Fibroblast of skin of back (primary cell): ENCODE data around the gene PTGIR.

ENCODE experiments used
- DNase-seq: peaks from one replicate; pipeline ENCODE4 v3.0.0-alpha.2; 2013

The PTGIR gene

DNA sequence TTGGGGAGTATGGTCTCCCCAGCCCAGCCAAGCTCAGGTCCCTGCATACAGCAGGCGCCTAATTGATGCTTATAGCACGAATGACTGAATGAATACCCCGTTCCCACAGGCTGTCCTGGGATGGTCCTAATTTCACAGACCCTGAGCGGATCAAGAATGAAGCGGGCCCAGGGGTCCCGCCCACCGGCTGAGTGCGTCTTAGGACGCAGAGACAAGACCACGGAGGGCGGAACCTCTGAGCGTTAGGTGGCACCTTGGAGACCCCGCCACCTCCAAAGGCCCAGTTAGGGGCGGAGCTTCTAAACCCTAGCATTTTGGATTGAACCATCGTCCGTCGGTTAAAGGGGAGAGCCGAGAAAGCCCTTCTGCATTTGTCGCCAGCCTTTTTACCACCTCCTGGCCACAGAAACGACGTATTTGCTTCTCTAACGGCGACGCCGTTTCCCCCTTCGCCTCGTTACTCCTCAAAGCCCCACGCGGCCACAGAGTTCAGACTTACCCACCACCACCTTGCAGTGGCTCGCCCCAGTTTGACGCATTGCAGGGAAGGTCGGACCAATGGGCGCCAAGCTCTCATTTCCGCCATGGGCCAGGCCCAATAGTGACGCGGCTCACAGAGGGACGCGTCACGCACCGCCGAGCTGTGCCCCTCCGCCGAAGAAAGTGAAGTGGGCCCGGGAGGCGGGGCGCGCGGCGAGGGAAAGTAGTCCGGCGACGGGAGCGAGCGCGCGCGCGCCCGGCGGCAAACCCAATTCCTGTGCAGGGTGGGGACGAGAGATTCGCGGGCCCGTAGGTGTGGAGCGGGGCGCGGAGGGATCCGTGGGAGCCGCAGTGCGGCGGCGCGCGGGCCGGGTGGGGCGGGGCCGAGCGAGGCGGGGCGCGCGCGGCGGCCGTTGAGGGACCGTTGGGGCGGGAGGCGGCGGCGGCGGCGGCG lies 24.2 kb downstream of the PTGIR start:
- peak; percentile 96 for DNase-seq

DNA sequence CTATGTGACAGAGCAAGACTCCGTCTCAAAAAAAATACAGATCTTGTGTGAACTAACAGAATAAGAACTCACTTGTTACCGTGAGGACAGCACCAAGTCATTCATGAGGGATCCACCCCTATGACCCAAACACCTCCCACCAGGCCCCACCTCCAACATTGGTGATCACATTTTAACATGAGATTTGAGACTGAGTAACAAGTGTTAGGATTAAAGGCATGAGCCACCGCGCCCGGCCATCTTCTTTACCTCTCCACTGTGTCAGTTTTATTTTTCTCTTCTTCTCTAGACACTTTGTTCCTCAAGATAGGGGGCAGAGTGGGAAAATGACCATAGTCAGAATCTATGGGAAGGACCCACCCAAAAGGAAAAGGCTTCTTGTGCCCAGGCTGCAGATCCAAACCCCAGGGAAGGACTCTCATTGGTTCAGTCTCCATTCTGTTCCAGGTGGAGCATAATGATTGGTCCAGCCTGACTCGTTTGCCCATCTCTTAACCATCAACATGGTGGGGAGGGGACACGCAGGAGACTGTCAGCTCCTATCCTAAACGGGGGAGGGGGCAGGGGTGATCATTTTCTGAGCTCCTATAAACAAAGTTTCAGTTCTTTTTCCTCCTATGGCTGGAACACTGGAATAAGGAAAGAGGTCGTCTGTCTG lies 25.0 kb downstream of the PTGIR start:
- DNase-seq, result no peak

DNA sequence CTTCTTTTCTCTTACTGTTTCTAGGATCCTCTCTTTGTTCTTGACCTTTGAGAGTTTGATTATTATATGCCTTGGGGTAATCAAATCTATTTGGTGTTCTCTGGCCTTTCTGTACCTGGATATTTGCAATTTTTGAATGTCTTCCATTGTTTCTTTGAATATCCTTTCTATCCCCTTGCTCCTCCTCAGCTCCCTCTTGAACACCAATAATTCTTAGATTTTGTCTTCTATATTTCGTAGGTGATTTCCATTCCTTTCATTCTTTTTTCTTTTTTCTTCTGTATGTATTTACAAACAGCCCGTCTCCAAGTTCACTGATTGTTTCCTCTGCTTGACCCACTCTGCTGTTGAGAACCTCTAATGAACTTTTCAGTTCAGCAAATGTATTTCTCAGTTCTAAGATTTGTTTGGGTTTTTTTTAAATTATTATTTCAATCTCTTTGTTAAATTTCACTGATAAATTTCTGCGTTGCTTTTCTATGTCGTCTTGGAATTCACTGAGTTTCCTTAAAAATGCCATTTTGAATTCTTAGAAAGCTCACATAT lies 26.4 kb downstream of the PTGIR start:
- DNase-seq, result no peak

DNA sequence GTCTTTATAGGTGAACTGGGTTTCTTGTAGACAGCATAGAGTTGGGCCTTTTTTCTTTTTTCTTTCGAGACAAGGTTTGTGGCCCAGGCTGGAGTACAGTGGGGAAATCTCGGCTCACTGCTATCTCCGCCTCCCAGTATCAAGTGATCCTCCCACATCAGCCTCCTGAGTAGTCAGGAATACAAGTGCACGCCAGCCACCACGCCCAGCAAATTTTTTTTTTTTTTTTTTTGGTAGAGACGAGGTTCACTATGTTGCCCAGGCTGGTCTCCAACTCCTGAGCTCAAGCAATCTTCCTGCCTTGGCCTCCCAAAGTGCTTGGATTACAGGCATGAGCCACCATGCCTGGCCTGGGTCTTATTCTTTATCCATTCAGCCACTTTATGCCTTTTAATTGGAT lies 28.9 kb downstream of the PTGIR start:
- no peak for DNase-seq

DNA sequence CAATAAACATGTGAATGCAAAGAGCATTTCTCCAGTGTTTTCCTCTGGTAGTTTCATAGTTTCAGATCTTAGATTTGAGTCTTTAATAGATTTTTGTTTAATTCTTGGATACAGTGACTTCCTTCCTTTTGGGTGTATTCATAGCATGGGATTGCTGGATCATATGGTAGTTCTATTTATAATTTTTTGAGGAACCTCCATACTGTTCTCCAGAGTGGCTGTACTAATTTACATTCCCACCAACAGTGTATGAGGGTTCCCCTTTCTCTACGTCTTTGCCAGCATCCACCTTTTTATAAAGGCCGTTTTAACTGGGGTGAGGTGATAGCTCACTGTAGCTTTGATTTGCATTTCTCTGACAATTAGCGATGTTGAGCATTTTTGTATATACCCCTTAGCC lies 33.0 kb downstream of the PTGIR start:
- DNase-seq, result no peak

DNA sequence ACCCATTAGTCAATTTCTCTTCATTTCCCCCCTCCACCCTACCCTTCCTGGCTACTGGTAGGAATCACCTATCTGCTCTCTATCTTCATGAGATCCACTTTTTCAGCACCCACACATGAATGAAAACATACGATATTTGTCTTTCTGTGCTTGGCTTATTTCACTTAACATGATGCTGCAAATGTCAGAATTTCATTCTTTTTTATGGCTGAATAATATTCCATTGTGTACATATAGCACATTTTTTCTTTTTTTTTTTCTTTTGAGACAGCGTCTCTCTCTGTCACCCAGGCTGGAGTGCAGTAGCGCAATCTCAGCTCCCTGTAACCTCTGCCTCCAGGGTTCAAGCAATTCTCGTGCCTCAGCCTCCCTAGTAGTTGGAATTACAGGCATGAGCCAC lies 33.6 kb downstream of the PTGIR start:
- DNase-seq, result no peak

DNA sequence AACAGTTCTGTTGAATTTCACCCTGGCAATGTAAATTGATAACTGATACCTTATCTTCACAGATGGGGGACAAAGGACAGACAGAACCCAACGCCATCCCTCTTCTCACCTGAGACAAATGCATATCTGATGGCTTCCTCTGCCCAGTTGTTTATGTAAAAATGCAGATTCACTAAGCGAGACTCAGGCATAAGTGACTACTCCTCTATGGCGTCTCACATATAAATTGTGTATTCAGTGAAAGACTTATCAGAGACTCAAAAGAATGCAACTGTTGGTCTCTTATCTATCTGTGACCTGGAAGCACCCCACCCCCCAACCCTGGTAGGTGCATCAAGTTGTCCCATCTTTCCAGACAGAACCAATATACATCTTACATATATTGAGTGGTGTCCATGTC lies 37.0 kb downstream of the PTGIR start:
- no peak for DNase-seq

DNA sequence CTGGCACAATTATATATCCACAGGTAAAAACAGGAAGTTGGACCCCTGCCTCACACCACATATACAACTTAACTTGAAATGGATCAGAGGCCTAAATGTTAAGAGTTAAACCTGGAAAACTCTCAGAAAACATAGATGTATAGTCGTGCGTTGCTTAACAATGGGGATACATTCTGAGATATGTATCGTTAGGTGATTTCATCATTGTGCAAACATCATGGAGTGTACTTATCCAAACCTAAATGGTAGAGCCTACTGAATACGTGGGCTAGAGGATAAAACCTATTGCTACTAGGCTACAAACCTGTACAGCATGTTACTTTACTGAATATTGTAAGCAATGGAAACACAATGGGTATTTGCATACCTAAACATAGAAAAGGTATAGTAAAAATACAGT lies 38.6 kb downstream of the PTGIR start:
- DNase-seq, result no peak

DNA sequence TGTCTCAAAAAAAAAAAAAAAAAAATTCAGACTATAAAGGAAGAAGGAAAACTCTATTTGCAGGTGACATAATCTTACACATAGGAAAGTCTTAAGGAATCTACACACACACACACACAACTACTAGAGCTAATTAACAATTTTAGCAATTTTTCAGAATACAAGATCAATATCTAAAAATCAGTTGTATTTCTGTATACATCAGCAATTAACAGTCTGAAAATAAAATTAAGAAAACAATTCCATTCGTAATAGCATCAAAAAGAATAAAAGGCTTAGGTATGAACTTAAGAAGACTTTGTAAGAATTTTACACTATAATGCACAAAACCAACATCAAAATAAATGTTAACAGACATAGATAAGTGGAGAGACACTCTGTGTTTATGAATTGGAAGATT lies 39.4 kb downstream of the PTGIR start:
- no peak for DNase-seq

DNA sequence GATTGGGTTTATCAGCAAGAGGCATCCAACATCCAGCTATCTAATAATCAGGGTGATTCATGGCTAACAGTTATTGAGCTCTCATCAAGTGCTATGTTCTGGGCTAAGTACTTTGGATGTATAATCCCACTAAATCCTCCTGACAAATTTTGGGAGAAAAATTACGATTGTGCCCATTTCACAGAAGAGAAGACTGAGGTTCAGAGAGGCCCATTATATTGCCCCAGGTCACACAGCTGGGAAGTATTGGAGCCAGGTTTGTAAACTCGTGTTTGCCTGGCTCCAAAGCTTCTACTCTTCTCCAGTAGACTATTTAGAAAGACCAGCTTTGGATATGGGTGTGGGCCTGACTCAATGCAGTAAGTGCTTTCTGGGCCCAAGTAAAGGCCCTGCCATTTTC lies 44.6 kb downstream of the PTGIR start:
- DNase-seq, result no peak

DNA sequence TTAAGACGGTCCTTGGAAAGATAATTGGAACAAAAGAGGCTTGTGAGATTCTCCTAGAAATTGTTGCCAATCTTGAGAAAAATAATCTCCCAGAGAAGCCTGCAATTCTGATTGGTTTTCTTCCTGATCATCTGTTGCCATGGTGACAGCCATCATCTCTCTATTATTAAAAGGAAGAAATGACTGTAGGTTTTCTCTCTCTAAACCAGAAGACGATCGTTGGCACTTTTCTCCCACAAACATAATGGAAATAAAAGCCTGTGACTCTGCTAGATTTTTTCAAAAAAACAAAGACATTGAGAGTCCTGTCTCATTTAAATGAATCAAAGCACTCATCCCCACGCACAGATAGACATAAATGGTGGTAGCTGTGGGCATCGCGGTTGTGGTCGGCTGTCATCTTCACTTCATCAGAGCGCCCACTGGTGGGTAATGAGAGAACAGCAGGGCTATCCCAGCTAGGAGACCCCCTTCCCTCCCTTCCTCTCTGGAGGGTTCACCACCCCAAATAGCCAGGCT lies 45.5 kb downstream of the PTGIR start:
- DNase-seq, result no peak

DNA sequence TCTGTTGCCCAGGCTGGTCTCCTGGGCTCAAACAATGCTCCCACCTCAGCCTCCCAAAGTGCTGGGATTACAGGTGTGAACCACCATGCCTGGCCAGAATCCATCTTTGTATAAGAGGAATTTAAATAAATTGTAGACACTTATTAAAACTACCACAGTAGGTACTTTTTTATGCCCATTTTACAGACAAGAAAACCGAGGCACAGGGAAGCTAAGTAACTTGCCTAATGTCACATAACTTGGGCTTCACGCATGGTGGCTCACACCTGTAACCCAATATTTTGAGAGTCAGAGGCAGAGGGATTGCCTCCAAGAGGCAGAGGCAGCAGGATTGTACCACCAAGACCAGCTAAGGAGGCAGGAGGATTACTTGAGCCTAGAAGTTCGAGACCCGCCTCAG lies 46.4 kb downstream of the PTGIR start:
- DNase-seq, result no peak

DNA sequence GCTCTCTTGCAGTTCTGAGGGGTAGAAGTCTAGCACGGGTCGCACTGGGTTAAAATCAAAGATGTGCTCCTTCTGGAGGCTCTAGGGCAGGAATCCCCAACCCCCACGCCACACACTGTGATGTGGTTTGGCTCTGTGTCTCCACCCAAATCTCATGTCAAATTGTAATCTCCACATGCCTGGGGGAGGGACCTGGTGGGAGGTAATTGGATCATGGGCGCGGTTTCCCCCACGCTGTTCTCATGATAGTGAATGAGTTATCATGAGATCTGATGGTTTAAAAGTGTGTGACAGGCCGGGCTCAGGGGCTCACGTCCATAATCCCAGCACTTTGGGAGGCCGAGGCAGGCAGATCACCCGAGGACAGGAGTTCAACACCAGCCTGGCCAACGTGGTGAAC lies 50.4 kb downstream of the PTGIR start:
- DNase-seq, result peak; percentile 25

DNA sequence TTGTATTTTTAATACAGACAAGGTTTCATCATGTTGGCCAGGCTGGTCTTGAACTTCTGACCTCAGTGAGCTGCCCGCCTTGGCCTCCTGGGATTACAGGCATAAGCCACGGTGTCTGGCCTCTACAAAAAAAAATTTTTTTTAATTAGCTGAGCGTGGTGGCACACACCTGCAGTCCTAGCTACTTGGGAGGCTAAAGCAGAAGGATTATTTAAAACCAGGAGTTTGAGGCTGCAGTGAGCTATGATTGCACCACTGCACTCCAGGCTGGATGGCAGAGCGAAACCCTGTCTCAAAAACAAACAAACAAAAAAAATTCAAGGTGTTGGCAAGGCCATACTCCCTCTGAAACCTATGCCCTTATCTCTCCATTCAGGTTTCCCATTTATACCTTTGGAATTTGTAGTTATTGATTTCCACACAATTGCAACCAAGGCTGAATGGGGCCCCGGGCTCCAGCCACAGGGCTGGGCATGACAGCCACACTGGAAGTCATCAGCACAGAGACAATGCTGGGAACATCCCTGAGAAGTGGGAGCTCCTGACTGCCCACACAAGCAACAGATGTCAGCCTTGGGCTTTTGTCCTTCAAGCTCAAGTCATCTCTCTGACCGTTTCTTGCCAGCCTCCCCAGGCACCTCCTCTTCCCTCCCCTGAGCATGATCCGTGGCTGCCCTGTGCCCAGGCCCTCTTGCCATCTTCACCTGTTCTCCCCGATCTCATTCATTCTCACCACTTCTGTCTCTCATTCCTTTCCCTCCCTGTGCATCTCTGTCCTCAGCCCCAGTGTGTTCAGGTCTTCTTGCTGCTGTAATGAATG lies 51.0 kb downstream of the PTGIR start:
- no peak for DNase-seq

DNA sequence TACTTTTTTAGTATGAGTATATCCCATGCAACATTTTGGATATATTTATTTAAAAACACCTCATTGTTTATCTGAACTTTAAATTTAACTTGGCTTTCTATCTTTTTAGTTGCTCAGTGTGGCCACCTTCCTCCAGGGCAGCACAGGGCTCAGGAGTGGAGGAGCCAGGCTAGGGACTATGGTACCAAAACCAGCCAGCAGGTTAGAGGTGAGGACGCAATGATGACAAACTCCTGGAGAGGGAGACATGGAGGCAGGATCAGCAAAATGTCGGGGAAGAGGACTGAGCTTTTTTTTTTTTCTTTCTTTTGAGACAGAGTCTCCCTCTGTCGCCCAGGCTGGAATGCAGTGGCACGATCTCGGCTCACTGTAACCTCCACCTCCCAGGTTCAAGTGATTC lies 53.4 kb downstream of the PTGIR start:
- peak; percentile 14 for DNase-seq
